Liver (tissue), 9 donors: Measurements from ENCODE around the gene GNB1. TPM values are rescaled to one million over a fixed set of nuclear protein-coding genes. Genes with fewer than 3 reads are reported as not detected.

ENCODE experiments used
- DNase-seq: peaks from one replicate; pipeline ENCODE4 v3.0.0-alpha.2; 2017; ENCODE audit warnings: low spot score
- H3K27ac ChIP-seq, 2 donors: one replicate each; pipeline ENCODE4 v1.7.0; 2013; ENCODE audit warnings: inconsistent platforms in 2 of 2, low read length in 2 of 2, control low read depth in 1 of 2, low read depth in 1 of 2, mild to moderate bottlenecking in 1 of 2
- H3K27me3 ChIP-seq, 4 donors: one replicate each; pipeline versions ENCODE4 v1.6.1 to v1.7.0; 2013; ENCODE audit warnings: low read length in 3 of 4, inconsistent platforms in 1 of 4, mild to moderate bottlenecking in 1 of 4, moderate library complexity in 1 of 4; ENCODE audit not compliant: control insufficient read depth in 4 of 4, insufficient read depth in 4 of 4
- H3K36me3 ChIP-seq, 4 donors: one replicate each; pipeline versions ENCODE4 v1.6.1 to v1.7.0; 2013; ENCODE audit warnings: low read length in 3 of 4, mild to moderate bottlenecking in 3 of 4, low read depth in 1 of 4, moderate library complexity in 1 of 4; ENCODE audit not compliant: control insufficient read depth in 4 of 4, insufficient read depth in 3 of 4
- H3K4me1 ChIP-seq, 4 donors: one replicate each; pipeline versions ENCODE4 v1.6.1 to v1.7.0; 2013; ENCODE audit warnings: low read length in 3 of 4, mild to moderate bottlenecking in 3 of 4, moderate library complexity in 1 of 4; ENCODE audit not compliant: control insufficient read depth in 4 of 4, insufficient read depth in 4 of 4
- H3K4me3 ChIP-seq, 3 donors: one replicate each; pipeline versions ENCODE4 v1.6.1 to v1.7.0; 2013; ENCODE audit warnings: low read length in 3 of 3, control low read depth in 1 of 3, low read depth in 1 of 3, mild to moderate bottlenecking in 1 of 3
- H3K9ac ChIP-seq, 2 donors: one replicate each; pipeline ENCODE4 v1.7.0; 2013; ENCODE audit warnings: low read length in 2 of 2, mild to moderate bottlenecking in 2 of 2, moderate library complexity in 2 of 2, control low read depth in 1 of 2, low read depth in 1 of 2
- H3K9me3 ChIP-seq, 4 donors: one replicate each; pipeline versions ENCODE4 v1.6.1 to v1.7.0; 2013; ENCODE audit warnings: low read length in 3 of 4; ENCODE audit not compliant: control insufficient read depth in 4 of 4
- ATF3 ChIP-seq: IDR thresholded peaks from 2 replicates; pipeline ENCODE4 v1.6.1; 2016; ENCODE audit warnings: antibody characterized with exemption
- CTCF ChIP-seq: fragments of 150-350 bp; IDR thresholded peaks from 2 replicates; pipeline ENCODE4 v1.5.1; 2017; ENCODE audit warnings: improper control_type of control experiment, low read depth, low read length; ENCODE audit not compliant: missing input control
- EGR1 ChIP-seq, 2 donors: IDR thresholded peaks; 2 replicates each; pipeline ENCODE4 v1.6.1; 2016 to 2018; ENCODE audit warnings: antibody characterized with exemption in 2 of 2, low read depth in 2 of 2
- FOXA1 ChIP-seq: IDR thresholded peaks from 2 replicates; pipeline ENCODE4 v1.6.1; 2016; ENCODE audit warnings: antibody characterized with exemption
- FOXA2 ChIP-seq: IDR thresholded peaks from 2 replicates; pipeline ENCODE4 v1.6.1; 2016; ENCODE audit warnings: antibody characterized with exemption
- GABPA ChIP-seq, 2 donors: IDR thresholded peaks in 1 of 2; conservative IDR thresholded peaks in 1 of 2; 2 replicates each; pipeline ENCODE4 v1.6.1; 2016; ENCODE audit warnings: antibody characterized with exemption in 2 of 2, mild to moderate bottlenecking in 1 of 2, moderate library complexity in 1 of 2
- HNF4A ChIP-seq, 2 donors: conservative IDR thresholded peaks; 2 replicates each; pipeline ENCODE4 v1.6.1; 2016; ENCODE audit warnings: antibody characterized with exemption in 2 of 2, mild to moderate bottlenecking in 2 of 2
- HNF4G ChIP-seq: IDR thresholded peaks from 2 replicates; pipeline ENCODE4 v1.6.1; 2016; ENCODE audit warnings: antibody characterized with exemption
- JUND ChIP-seq, 2 donors: IDR thresholded peaks; 2 replicates each; pipeline ENCODE4 v1.6.1; 2016; ENCODE audit warnings: antibody characterized with exemption in 2 of 2
- MAX ChIP-seq: IDR thresholded peaks from 2 replicates; pipeline ENCODE4 v1.6.1; 2016; ENCODE audit warnings: antibody characterized with exemption
- NR2F2 ChIP-seq: IDR thresholded peaks from 2 replicates; pipeline ENCODE4 v1.6.1; 2016; ENCODE audit warnings: antibody characterized with exemption
- REST ChIP-seq: IDR thresholded peaks from 2 replicates; pipeline ENCODE4 v1.6.1; 2016; ENCODE audit warnings: antibody characterized with exemption, mild to moderate bottlenecking
- RXRA ChIP-seq, 2 donors: IDR thresholded peaks; 2 replicates each; pipeline ENCODE4 v1.6.1; 2017 to 2018; ENCODE audit warnings: antibody characterized with exemption in 2 of 2, mild to moderate bottlenecking in 1 of 2
- SP1 ChIP-seq: IDR thresholded peaks from 2 replicates; pipeline ENCODE4 v1.6.1; 2018; ENCODE audit warnings: antibody characterized with exemption, mild to moderate bottlenecking
- TAF1 ChIP-seq: conservative IDR thresholded peaks from 2 replicates; pipeline ENCODE4 v1.6.1; 2016; ENCODE audit warnings: antibody characterized with exemption, mild to moderate bottlenecking
- YY1 ChIP-seq: IDR thresholded peaks from 2 replicates; pipeline ENCODE4 v1.6.1; 2016; ENCODE audit warnings: antibody characterized with exemption, mild to moderate bottlenecking
- ZBTB33 ChIP-seq: IDR thresholded peaks from 2 replicates; pipeline ENCODE4 v1.6.1; 2016; ENCODE audit warnings: antibody characterized with exemption
- WGBS: extraction: QIAGEN DNeasy Blood & Tissue Kit; methylation state at CpG from one replicate; pipeline ENCODE4 v1.1.7; 2013; 5-methylcytosine and 5-hydroxymethylcytosine counted together
- polyA plus RNA-seq, 2 donors: library from polyadenylated mRNA; stranded (reverse) in 1 of 2; unstranded in 1 of 2; fragments of 200-250 nt in 1 of 2; fragments of >200 nt in 1 of 2; fragmentation: Nextera tagmentation in 1 of 2; extraction: Ambion mirVana in 1 of 2; gene quantifications; one replicate each; pipeline versions ENCODE4 v1.2.1 to v1.2.3, GENCODE V29; 2013 to 2015
- total RNA-seq, 2 donors: library from RNA; depleted of rRNA; stranded (reverse); fragments of >200 nt; gene quantifications; one replicate each; pipeline ENCODE4 v1.2.3, GENCODE V29; 2014
- donor health status: healthy.
- donor health status: healthy.
- donor health status: healthy.
- donor health status: healthy.
- donor health status: healthy.

GNB1 gene
- total and polyA plus RNA-seq, 4 donors = 22.3 to 68.5 (median 52.7) TPM

GRCh38 chr1:1784933-1785332, 106.0 kb downstream of the GNB1 start:
- no peak for TF ChIP-seq RXRA (IDR thresholded peaks at IDR 0.05)
- TF ChIP-seq JUND (IDR thresholded peaks at IDR 0.05) = no peak
- TF ChIP-seq FOXA2 = no peak
- no peak for TF ChIP-seq GABPA (IDR thresholded peaks at IDR 0.05 in 1 of 2, conservative IDR thresholded peaks at IDR 0.05 in 1 of 2)
- no peak for TF ChIP-seq FOXA1
- no peak for TF ChIP-seq YY1
- no peak for TF ChIP-seq REST
- no peak for TF ChIP-seq ZBTB33
- TF ChIP-seq EGR1 (IDR thresholded peaks at IDR 0.05; ENCODE audit: low read depth in 2 of 2) = no peak
- no peak for TF ChIP-seq SP1
- Histone ChIP-seq H3K9me3 (no peaks in the 10 kb centered on the region), H3K4me1 (peaks cover 6 to 27% (median 14%) of the 10 kb centered on the region in 4 donors), H3K4me3 (no peak overlapping the region), H3K27ac (no peak overlapping the region), H3K36me3 (peaks cover 8 to 46% (median 32%) of the 10 kb centered on the region in 4 donors), H3K9ac (no peak overlapping the region), H3K27me3 (no peaks in the 10 kb centered on the region)
- no peak for DNase-seq
- WGBS = 94% methylated on average over 13 of the region's 13 CpGs

- Histone ChIP-seq H3K4me1 (peaks cover 8 to 32% (median 19%) of the 10 kb centered on the region in 4 donors), H3K27ac (no peak overlapping the region), H3K4me3 (no peak overlapping the region), H3K9ac (no peak overlapping the region), H3K9me3 (no peaks in the 10 kb centered on the region), H3K27me3 (no peaks in the 10 kb centered on the region), H3K36me3 (peaks cover 2 to 33% (median 20%) of the 10 kb centered on the region in 4 donors)
- DNase-seq = no peak
- TF ChIP-seq TAF1 (no peak), NR2F2 (no peak), HNF4G (no peak), JUND (IDR thresholded peaks at IDR 0.05) (no peak), EGR1 (IDR thresholded peaks at IDR 0.05; ENCODE audit: low read depth in 2 of 2) (no peak), CTCF (no peak), RXRA (IDR thresholded peaks at IDR 0.05) (no peak), SP1 (no peak), FOXA2 (no peak), ATF3 (no peak), ZBTB33 (no peak), HNF4A (conservative IDR thresholded peaks at IDR 0.05) (no peak), MAX (no peak), FOXA1 (no peak), GABPA (IDR thresholded peaks at IDR 0.05 in 1 of 2, conservative IDR thresholded peaks at IDR 0.05 in 1 of 2) (no peak)
- 80% methylated on average over 8 of the region's 8 CpGs for WGBS
Observed at GRCh38 chr1:1783320-1783719, 107.6 kb downstream of the GNB1 start.
